T47D (cell line): Measurements from ENCODE around the gene SMCO3.

Source experiments
- DNase-seq, 2 experiments: peaks; one replicate each; pipeline versions ENCODE4 v3.0.0 to v3.0.0-alpha.2; 2011 to 2012; ENCODE audit warnings: low read depth in 1 of 2, low spot score in 1 of 2
- JUND ChIP-seq: IDR thresholded peaks from 2 replicates; pipeline ENCODE4 v1.6.1; 2012; ENCODE audit warnings: low read depth
- in situ Hi-C: cut with HindIII; loops from 2 replicates; pipeline ENCODE4 v1.10.0; 2016; ENCODE audit warnings: low sequenced_read_pairs, low pct_unique_long_range_greater_than_20kb

SMCO3 gene

GRCh38 chr12:14779834-14780233, 34.1 kb downstream of the SMCO3 start:
- DNase-seq: no peak
- in situ Hi-C loops: no loop called here

GRCh38 chr12:14777271-14777670, 36.7 kb downstream of the SMCO3 start:
- peak; percentile 39; the same call in 1 of the 2 replicates for TF ChIP-seq JUND
- in situ Hi-C loops: no loop called here
- peak in 1 of 2 experiments; percentile 74 for DNase-seq

More at GRCh38 chr12:14779834-14780233, 34.1 kb downstream of the SMCO3 start:
- TF ChIP-seq JUND: no peak

GRCh38 chr12:14776236-14776961, 37.6 kb downstream of the SMCO3 start:
- in situ Hi-C loops: no loop called here

GRCh38 chr12:14775636-14775980, 38.4 kb downstream of the SMCO3 start:
- DNase-seq: no peak
- no peak for TF ChIP-seq JUND
- in situ Hi-C loops: no loop called here

More at GRCh38 chr12:14776236-14776961, 37.6 kb downstream of the SMCO3 start:
- no peak for TF ChIP-seq JUND
- no peak for DNase-seq

- in situ Hi-C loops: no loop called here
- TF ChIP-seq JUND: no peak
- no peak for DNase-seq
Measured at GRCh38 chr12:14774906-14775635, 38.9 kb downstream of the SMCO3 start.

GRCh38 chr12:14774074-14774905, 39.7 kb downstream of the SMCO3 start:
- peak; percentile 49 to 95 for DNase-seq
- in situ Hi-C loops: no loop called here

GRCh38 chr12:14773685-14774073, 40.3 kb downstream of the SMCO3 start:
- DNase-seq: no peak
- no peak for TF ChIP-seq JUND
- in situ Hi-C loops: no loop called here

More at GRCh38 chr12:14774074-14774905, 39.7 kb downstream of the SMCO3 start:
- no peak for TF ChIP-seq JUND

- no peak for DNase-seq
- TF ChIP-seq JUND: no peak
- in situ Hi-C loops: no loop called here
Measured at GRCh38 chr12:14772946-14773345, 41.0 kb downstream of the SMCO3 start.

GRCh38 chr12:14771651-14772137, 42.3 kb downstream of the SMCO3 start:
- no peak for DNase-seq
- TF ChIP-seq JUND: no peak
- in situ Hi-C loops: no loop called here

- in situ Hi-C loops: no loop called here
- DNase-seq: peak in 1 of 2 experiments; percentile 92
- TF ChIP-seq JUND: no peak
Measured at GRCh38 chr12:14770496-14771461, 43.2 kb downstream of the SMCO3 start.

GRCh38 chr12:14769969-14770495, 44.0 kb downstream of the SMCO3 start:
- DNase-seq: peak in 1 of 2 experiments; percentile 77
- TF ChIP-seq JUND: no peak
- in situ Hi-C loops: no loop called here
